Measurements from ENCODE around the gene FAM193B. TPM values are rescaled to one million over a fixed set of nuclear protein-coding genes. Genes with fewer than 3 reads are reported as not detected.
"Not testable (repeated sequence)": the region's sequence is repeated elsewhere in the genome, so short reads cannot be mapped to it uniquely, and the experiment has no call there.

The FAM193B gene
- polyA plus RNA-seq, 1 donor = 49.7 TPM

GRCh38 chr5:177576169-177576568 is 21.8 kb upstream of the FAM193B start:
- DNase-seq (ENCODE audit: low read depth) = no peak

GRCh38 chr5:177575488-177575887 is 21.1 kb upstream of the FAM193B start:
- DNase-seq (ENCODE audit: low read depth) = no peak

GRCh38 chr5:177569894-177570293 is 15.5 kb upstream of the FAM193B start:
- no peak for DNase-seq (ENCODE audit: low read depth)

- DNase-seq (ENCODE audit: low read depth) = no peak
Measured at GRCh38 chr5:177568326-177568725, 14.0 kb upstream of the FAM193B start.

GRCh38 chr5:177565046-177565445 is 10.7 kb upstream of the FAM193B start:
- DNase-seq (ENCODE audit: low read depth) = no peak

GRCh38 chr5:177559446-177559941 is 5.1 kb upstream of the FAM193B start:
- not testable (repeated sequence) for DNase-seq (ENCODE audit: low read depth)

GRCh38 chr5:177557796-177558195 is 3.4 kb upstream of the FAM193B start:
- no peak for DNase-seq (ENCODE audit: low read depth)

GRCh38 chr5:177557041-177557647 is 2.8 kb upstream of the FAM193B start:
- DNase-seq (ENCODE audit: low read depth) = no peak

GRCh38 chr5:177555665-177556064 is 1.3 kb upstream of the FAM193B start:
- DNase-seq (ENCODE audit: low read depth) = no peak

GRCh38 chr5:177555228-177555627 is 865 bp upstream of the FAM193B start:
- no peak for DNase-seq (ENCODE audit: low read depth)

- DNase-seq (ENCODE audit: low read depth) = no peak
Measured at GRCh38 chr5:177553671-177554429, 513 bp downstream of the FAM193B start.

- DNase-seq (ENCODE audit: low read depth) = no peak
Measured at GRCh38 chr5:177552839-177553455, 1.4 kb downstream of the FAM193B start.

GRCh38 chr5:177550122-177550521 is 4.2 kb downstream of the FAM193B start:
- DNase-seq (ENCODE audit: low read depth) = no peak

GRCh38 chr5:177548495-177548894 is 5.9 kb downstream of the FAM193B start:
- no peak for DNase-seq (ENCODE audit: low read depth)

GRCh38 chr5:177547736-177548135 is 6.6 kb downstream of the FAM193B start:
- DNase-seq (ENCODE audit: low read depth) = no peak

- no peak for DNase-seq (ENCODE audit: low read depth)
Measured at GRCh38 chr5:177546258-177546741, 8.1 kb downstream of the FAM193B start.

GRCh38 chr5:177545487-177546257 is 8.7 kb downstream of the FAM193B start:
- peak; percentile 50 for DNase-seq (ENCODE audit: low read depth)

- DNase-seq (ENCODE audit: low read depth) = no peak
Measured at GRCh38 chr5:177542816-177543465, 11.4 kb downstream of the FAM193B start.

- no peak for DNase-seq (ENCODE audit: low read depth)
Measured at GRCh38 chr5:177540438-177540837, 13.9 kb downstream of the FAM193B start.

- DNase-seq (ENCODE audit: low read depth) = no peak
Measured at GRCh38 chr5:177539411-177539810, 15.0 kb downstream of the FAM193B start.

GRCh38 chr5:177538876-177539275 is 15.5 kb downstream of the FAM193B start:
- DNase-seq (ENCODE audit: low read depth) = no peak
